SU-DHL-6 (cell line): ENCODE results near the gene SPTAN1.

Experiments
- CTCF ChIP-seq: fragments of 200-600 bp; sonication (generic); IDR thresholded peaks from one replicate; pipeline ENCODE4 v1.5.1; 2017; ENCODE audit warnings: antibody characterized with exemption, mild to moderate bottlenecking, low read length, moderate library complexity; ENCODE audit not compliant: insufficient read depth, poor library complexity, severe bottlenecking
- EZH2phosphoT487 ChIP-seq: fragments of 200-600 bp; sonication (generic), shearing (Covaris generic); conservative IDR thresholded peaks from 2 replicates; pipeline ENCODE4 v1.6.1; 2018; ENCODE audit warnings: mild to moderate bottlenecking, antibody characterized with exemption, low read length, moderate library complexity, mixed read lengths

- no peak for TF ChIP-seq CTCF
- no peak for TF ChIP-seq EZH2phosphoT487
Observed at GRCh38 chr9:128587453-128587852, 35.1 kb downstream of the SPTAN1 start.
